H1 (cell line): ENCODE data around the gene CRYBG3. TPM values are rescaled to one million over a fixed set of nuclear protein-coding genes. Genes with fewer than 3 reads are reported as not detected.

Experiments
- CTCF ChIA-PET: fragments of 300-600 bp; sonication (Branson Sonifier 250); formaldehyde crosslinking; loops from one replicate; lab custom pipeline; 2021; ENCODE audit not compliant: partially characterized antibody; lab: Charles Lee
- POLR2A ChIA-PET: fragments of 300-600 bp; sonication (Branson Sonifier 250); formaldehyde crosslinking; loops from one replicate; lab custom pipeline; 2021; ENCODE audit warnings: inconsistent platforms; ENCODE audit not compliant: partially characterized antibody; lab: Charles Lee
- DNase-seq, 2 experiments: peaks; one replicate each; pipeline versions ENCODE4 v3.0.0 to v3.0.0-alpha.2; 2010 to 2022; ENCODE audit warnings: low spot score in 2 of 2, low read depth in 1 of 2, mixed read lengths in 1 of 2
- FAIRE-seq: peaks from 2 replicates; lab custom pipeline; 2011; peaks lifted over from hg19 to GRCh38; lab: Jason Lieb, UNC
- H2AFZ ChIP-seq: 2 replicates; pipeline ENCODE4 v1.8.1; 2012; ENCODE audit warnings: low read length, inconsistent platforms
- H2AK5ac ChIP-seq: 2 replicates; pipeline ENCODE4 v1.6.1; 2013; ENCODE audit warnings: low read depth, low read length
- H2BK120ac ChIP-seq: replicated peaks from 2 replicates; pipeline ENCODE3; 2013; ENCODE audit warnings: low read depth, low read length, inconsistent platforms
- H2BK12ac ChIP-seq: 2 replicates; pipeline ENCODE4 v1.6.1; 2013; ENCODE audit warnings: low read depth, low read length
- H2BK15ac ChIP-seq: 2 replicates; pipeline ENCODE4 v1.6.1; 2013; ENCODE audit warnings: low read length
- H2BK20ac ChIP-seq: 2 replicates; pipeline ENCODE4 v1.6.1; 2013; ENCODE audit warnings: low read length
- H2BK5ac ChIP-seq: 2 replicates; pipeline ENCODE4 v1.6.1; 2013; ENCODE audit warnings: low read depth, low read length
- H3K14ac ChIP-seq: 2 replicates; pipeline ENCODE4 v1.6.1; 2013; ENCODE audit warnings: inconsistent platforms; ENCODE audit not compliant: insufficient read length
- H3K18ac ChIP-seq: 2 replicates; pipeline ENCODE4 v1.6.1; 2013; ENCODE audit warnings: low read length; ENCODE audit errors: extremely low read depth
- H3K23ac ChIP-seq: 2 replicates; pipeline ENCODE4 v1.6.1; 2013; ENCODE audit warnings: inconsistent platforms; ENCODE audit not compliant: insufficient read length
- H3K23me2 ChIP-seq: 2 replicates; pipeline ENCODE4 v1.6.1; 2013; ENCODE audit warnings: low read depth, low read length
- H3K27ac ChIP-seq: 2 replicates; pipeline ENCODE4 v1.6.1; 2011; ENCODE audit warnings: low read depth, low read length, inconsistent platforms
- H3K27me3 ChIP-seq, 4 experiments: replicated peaks in 1 of 4; 1 replicate in 1 of 4; 2 replicates in 3 of 4; pipeline versions ENCODE4 v1.6.1 to v1.8.1; 2011 to 2013; ENCODE audit warnings: low read length in 3 of 4, mild to moderate bottlenecking in 3 of 4, inconsistent platforms in 2 of 4, mixed read lengths in 2 of 4, moderate library complexity in 1 of 4; ENCODE audit not compliant: control insufficient read depth in 3 of 4, insufficient read depth in 3 of 4; ENCODE audit errors: extremely low read depth in 1 of 4
- H3K36me3 ChIP-seq, 4 experiments: 2 replicates each; pipeline versions ENCODE4 v1.6.1 to v1.8.1; 2011 to 2013; ENCODE audit warnings: mild to moderate bottlenecking in 4 of 4, low read length in 3 of 4, moderate library complexity in 2 of 4, control low read depth in 1 of 4, inconsistent platforms in 1 of 4; ENCODE audit not compliant: insufficient read depth in 4 of 4, control insufficient read depth in 2 of 4
- H3K4ac ChIP-seq: replicated peaks from 2 replicates; pipeline ENCODE3; 2013; ENCODE audit warnings: low read length, low read depth, mixed read lengths, inconsistent platforms; ENCODE audit not compliant: insufficient read length
- H3K4me1 ChIP-seq, 4 experiments: replicated peaks in 1 of 4; 1 replicate in 1 of 4; 2 replicates in 3 of 4; pipeline versions ENCODE4 v1.6.1 to v1.8.1; 2011 to 2013; ENCODE audit warnings: low read length in 3 of 4, inconsistent platforms in 2 of 4, mixed read lengths in 1 of 4; ENCODE audit not compliant: insufficient read depth in 4 of 4, control insufficient read depth in 3 of 4
- H3K4me2 ChIP-seq, 2 experiments: 2 replicates each; pipeline versions ENCODE4 v1.6.1 to v1.8.1; 2011 to 2013; ENCODE audit warnings: low read depth in 2 of 2, low read length in 2 of 2, control low read depth in 1 of 2, inconsistent platforms in 1 of 2, mild to moderate bottlenecking in 1 of 2; ENCODE audit not compliant: insufficient read depth in 1 of 2
- H3K4me3 ChIP-seq, 4 experiments: fragments of 200-600, 300-600 bp in 1 of 4; sonication (generic), shearing (Covaris generic), sonication (Bioruptor Twin) in 1 of 4; 2 replicates each; pipeline versions ENCODE4 v1.5.1 to v1.8.1; 2011 to 2016; ENCODE audit warnings: low read length in 4 of 4, low read depth in 3 of 4, control low read depth in 2 of 4, inconsistent platforms in 2 of 4, mild to moderate bottlenecking in 2 of 4, mixed read lengths in 1 of 4, moderate library complexity in 1 of 4; ENCODE audit not compliant: insufficient read depth in 2 of 4; ENCODE audit errors: extremely low read depth in 1 of 4
- H3K56ac ChIP-seq: replicated peaks from 2 replicates; pipeline ENCODE3; 2013; ENCODE audit warnings: low read depth, mild to moderate bottlenecking, mixed read lengths, low read length, inconsistent platforms; ENCODE audit not compliant: insufficient read length
- H3K79me1 ChIP-seq: 2 replicates; pipeline ENCODE4 v1.6.1; 2013; ENCODE audit warnings: low read depth, low read length, control low read depth
- H3K79me2 ChIP-seq, 2 experiments: 2 replicates each; pipeline versions ENCODE4 v1.6.1 to v1.8.1; 2012 to 2013; ENCODE audit warnings: low read length in 2 of 2, mild to moderate bottlenecking in 2 of 2, inconsistent platforms in 1 of 2; ENCODE audit not compliant: insufficient read depth in 2 of 2, control insufficient read depth in 1 of 2
- H3K9ac ChIP-seq, 4 experiments: replicated peaks in 1 of 4; 1 replicate in 1 of 4; 2 replicates in 3 of 4; pipeline versions ENCODE4 v1.6.1 to v1.8.1; 2011 to 2013; ENCODE audit warnings: low read depth in 3 of 4, low read length in 3 of 4, control low read depth in 2 of 4, mild to moderate bottlenecking in 2 of 4, moderate library complexity in 2 of 4, inconsistent platforms in 1 of 4; ENCODE audit errors: extremely low read depth in 1 of 4
- H3K9me3 ChIP-seq, 2 experiments: 2 replicates each; pipeline versions ENCODE4 v1.6.1 to v1.8.1; 2012 to 2013; ENCODE audit warnings: mild to moderate bottlenecking in 2 of 2, moderate library complexity in 2 of 2, control low read depth in 1 of 2, inconsistent platforms in 1 of 2, low read depth in 1 of 2, low read length in 1 of 2, mixed read lengths in 1 of 2; ENCODE audit not compliant: insufficient read depth in 2 of 2
- H4K20me1 ChIP-seq, 2 experiments: replicated peaks in 1 of 2; 2 replicates each; pipeline versions ENCODE3 to v1.8.1; 2011 to 2013; ENCODE audit warnings: inconsistent platforms in 2 of 2, low read length in 2 of 2, mild to moderate bottlenecking in 1 of 2; ENCODE audit not compliant: insufficient read depth in 2 of 2, control insufficient read depth in 1 of 2
- H4K5ac ChIP-seq: 2 replicates; pipeline ENCODE4 v1.6.1; 2013; ENCODE audit warnings: low read length, low read depth, mixed read lengths, inconsistent platforms; ENCODE audit not compliant: insufficient read length
- H4K8ac ChIP-seq: 2 replicates; pipeline ENCODE4 v1.8.0; 2013; ENCODE audit warnings: mild to moderate bottlenecking, moderate library complexity, low read length, inconsistent platforms; ENCODE audit not compliant: insufficient read depth; ENCODE audit errors: extremely low read depth
- H4K91ac ChIP-seq: replicated peaks from 2 replicates; pipeline ENCODE3; 2013; ENCODE audit warnings: low read length, mixed read lengths, inconsistent platforms; ENCODE audit not compliant: insufficient read length
- CTCF ChIP-seq, 3 experiments: IDR thresholded peaks; 1 replicate in 2 of 3; 2 replicates in 1 of 3; pipeline versions ENCODE4 v1.5.1 to v1.6.1; 2011; ENCODE audit warnings: low read length in 3 of 3, mild to moderate bottlenecking in 3 of 3, inconsistent platforms in 2 of 3, low read depth in 1 of 3, moderate library complexity in 1 of 3; ENCODE audit not compliant: insufficient read depth in 1 of 3; ENCODE audit errors: control extremely low read depth in 1 of 3
- RAD21 ChIP-seq, 2 experiments: IDR thresholded peaks in 1 of 2; conservative IDR thresholded peaks in 1 of 2; 2 replicates each; pipeline ENCODE4 v1.6.1; 2011; ENCODE audit warnings: low read depth in 2 of 2, low read length in 2 of 2, improper control_type of control experiment in 1 of 2, inconsistent platforms in 1 of 2, mild to moderate bottlenecking in 1 of 2, moderate library complexity in 1 of 2
- TAF1 ChIP-seq: IDR thresholded peaks from 2 replicates; pipeline ENCODE4 v1.6.1; 2011; ENCODE audit warnings: mild to moderate bottlenecking, low read depth, low read length
- polyA plus RNA-seq, 7 experiments: library from polyadenylated mRNA; depleted of rRNA in 3 of 7; stranded (reverse) in 5 of 7; unstranded in 2 of 7; fragments of >200 nt in 5 of 7; fragments of 200-250 nt in 2 of 7; gene quantifications; 1 replicate in 5 of 7; 2 replicates in 1 of 7; 4 replicates in 1 of 7; pipeline versions ENCODE4 v1.2.1 to v1.2.3, GENCODE V29; 2011 to 2013; ENCODE audit warnings: missing spikeins in 2 of 7, mixed read lengths in 2 of 7
- total RNA-seq: library from RNA; stranded (reverse); fragmentation: NEBNext Ultra II Directional; extraction: Animal tissue kit (Norgen Biotek cat#: 25700); gene quantifications from 2 replicates; pipeline ENCODE4 v1.2.1, GENCODE V29; 2021

CRYBG3 gene
- total and polyA plus RNA-seq, 2 of the 8 experiments (the other 6 are each of a cell fraction or from before 2014, with no cell fraction given): 2.1 to 8.0 TPM

- no peak overlapping the region for H4K5ac ChIP-seq
- ChIA-PET CTCF (interaction anchor here (0.6 to 4.6 kb wide), 15 partner anchors 15 to 1022 kb away, joined by 3 to 36 read pairs (median 4); no protein-coding TSS in a partner anchor), POLR2A (no interaction called here)
- H2AK5ac ChIP-seq: no peak overlapping the region
- H2BK120ac ChIP-seq: no peak overlapping the region
- no peak overlapping the region for H3K27ac ChIP-seq
- H4K20me1 ChIP-seq: no peaks in the 10 kb centered on the region
- H3K36me3 ChIP-seq: no peaks in the 10 kb centered on the region
- no peak overlapping the region for H3K23ac ChIP-seq
- no peak overlapping the region for H3K4me2 ChIP-seq
- no peak overlapping the region for H3K56ac ChIP-seq
- H3K23me2 ChIP-seq: no peaks in the 10 kb centered on the region
- H3K27me3 ChIP-seq: no peaks in the 10 kb centered on the region
- H3K4ac ChIP-seq: no peak overlapping the region
- H3K4me1 ChIP-seq: no peaks in the 10 kb centered on the region
- H3K79me1 ChIP-seq: no peaks in the 10 kb centered on the region
- H4K91ac ChIP-seq: no peak overlapping the region
- H2BK5ac ChIP-seq: no peak overlapping the region
- no peaks in the 10 kb centered on the region for H3K79me2 ChIP-seq
- H4K8ac ChIP-seq: no peak overlapping the region
- H2AFZ ChIP-seq: no peak overlapping the region
- TF ChIP-seq RAD21 (IDR thresholded peaks at IDR 0.05 in 1 of 2, conservative IDR thresholded peaks at IDR 0.05 in 1 of 2; ENCODE audit: low read depth in 2 of 2, low read length in 2 of 2) (peak; percentile 82 to 84), CTCF (IDR thresholded peaks at IDR 0.05; ENCODE audit: control extremely low read depth in 1 of 3, insufficient read depth in 1 of 3, low read depth in 1 of 3, low read length in 3 of 3) (peak in 2 of 3 experiments; percentile 59 to 64; a peak in 2 of 4 replicates), TAF1 (no peak)
- H2BK15ac ChIP-seq: no peak overlapping the region
- H3K4me3 ChIP-seq: no peak overlapping the region
- no peak overlapping the region for H3K9ac ChIP-seq
- DNase-seq (no peak), FAIRE-seq (peak; percentile 58)
- no peak overlapping the region for H2BK20ac ChIP-seq
- no peak overlapping the region for H2BK12ac ChIP-seq
- no peak overlapping the region for H3K14ac ChIP-seq
- no peak overlapping the region for H3K18ac ChIP-seq
- H3K9me3 ChIP-seq: no peaks in the 10 kb centered on the region
These were observed 28.3 kb upstream of the CRYBG3 start for GRCh38 chr3:97793420-97794019.
